Suprapubic skin (tissue), 3 donors: ENCODE measurements around the gene CCNT1.

Experiments
- POLR2AphosphoS5 ChIP-seq, 3 donors: sonication (generic); formaldehyde crosslinking; IDR thresholded peaks; one replicate each; pipeline ENCODE4 v1.6.1; 2017; ENCODE audit warnings: antibody characterized with exemption in 3 of 3
- TF ChIP-seq, protein P1 (sequence below), 2 donors: fragments of 200-600 bp in 1 of 2; fragments of 450-650 bp in 1 of 2; sonication (generic) in 1 of 2; IDR thresholded peaks; one replicate each; pipeline ENCODE4 v1.5.1; 2016 to 2019; ENCODE audit warnings: antibody characterized with exemption in 2 of 2, mild to moderate bottlenecking in 1 of 2, moderate library complexity in 1 of 2

- TF ChIP-seq POLR2AphosphoS5 (IDR thresholded peaks at IDR 0.05) = no peak
- TF ChIP-seq, protein P1, sequence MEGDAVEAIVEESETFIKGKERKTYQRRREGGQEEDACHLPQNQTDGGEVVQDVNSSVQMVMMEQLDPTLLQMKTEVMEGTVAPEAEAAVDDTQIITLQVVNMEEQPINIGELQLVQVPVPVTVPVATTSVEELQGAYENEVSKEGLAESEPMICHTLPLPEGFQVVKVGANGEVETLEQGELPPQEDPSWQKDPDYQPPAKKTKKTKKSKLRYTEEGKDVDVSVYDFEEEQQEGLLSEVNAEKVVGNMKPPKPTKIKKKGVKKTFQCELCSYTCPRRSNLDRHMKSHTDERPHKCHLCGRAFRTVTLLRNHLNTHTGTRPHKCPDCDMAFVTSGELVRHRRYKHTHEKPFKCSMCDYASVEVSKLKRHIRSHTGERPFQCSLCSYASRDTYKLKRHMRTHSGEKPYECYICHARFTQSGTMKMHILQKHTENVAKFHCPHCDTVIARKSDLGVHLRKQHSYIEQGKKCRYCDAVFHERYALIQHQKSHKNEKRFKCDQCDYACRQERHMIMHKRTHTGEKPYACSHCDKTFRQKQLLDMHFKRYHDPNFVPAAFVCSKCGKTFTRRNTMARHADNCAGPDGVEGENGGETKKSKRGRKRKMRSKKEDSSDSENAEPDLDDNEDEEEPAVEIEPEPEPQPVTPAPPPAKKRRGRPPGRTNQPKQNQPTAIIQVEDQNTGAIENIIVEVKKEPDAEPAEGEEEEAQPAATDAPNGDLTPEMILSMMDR (IDR thresholded peaks at IDR 0.05) = no peak
Observed at GRCh38 chr12:48680861-48681260, 35.6 kb downstream of the CCNT1 start.
